SK-MEL-5 (cell line): ENCODE results near the gene SLC19A1. TPM values are rescaled to one million over a fixed set of nuclear protein-coding genes. Genes with fewer than 3 reads are reported as not detected.
A peak's percentile ranks its signal among the peaks of the same experiment; 100 is the strongest.

Source experiments
- DNase-seq: peaks from one replicate; pipeline ENCODE4 v3.0.0-alpha.2; 2016; ENCODE audit warnings: low read depth, low spot score
- in situ Hi-C: cut with HindIII; loops from 2 replicates; pipeline ENCODE4 v1.10.0; 2016; ENCODE audit warnings: low sequenced_read_pairs, high pct_unique_total_duplicates, low pct_unique_long_range_greater_than_20kb
- total RNA-seq: library from RNA; depleted of rRNA; stranded (reverse); fragments of >200 nt; shearing (Covaris generic); gene quantifications from 2 replicates; pipeline ENCODE4 v1.2.3, GENCODE V29; 2014

The SLC19A1 gene
- total RNA-seq, 1 experiment from 2014 or later = 12.7 TPM

DNA sequence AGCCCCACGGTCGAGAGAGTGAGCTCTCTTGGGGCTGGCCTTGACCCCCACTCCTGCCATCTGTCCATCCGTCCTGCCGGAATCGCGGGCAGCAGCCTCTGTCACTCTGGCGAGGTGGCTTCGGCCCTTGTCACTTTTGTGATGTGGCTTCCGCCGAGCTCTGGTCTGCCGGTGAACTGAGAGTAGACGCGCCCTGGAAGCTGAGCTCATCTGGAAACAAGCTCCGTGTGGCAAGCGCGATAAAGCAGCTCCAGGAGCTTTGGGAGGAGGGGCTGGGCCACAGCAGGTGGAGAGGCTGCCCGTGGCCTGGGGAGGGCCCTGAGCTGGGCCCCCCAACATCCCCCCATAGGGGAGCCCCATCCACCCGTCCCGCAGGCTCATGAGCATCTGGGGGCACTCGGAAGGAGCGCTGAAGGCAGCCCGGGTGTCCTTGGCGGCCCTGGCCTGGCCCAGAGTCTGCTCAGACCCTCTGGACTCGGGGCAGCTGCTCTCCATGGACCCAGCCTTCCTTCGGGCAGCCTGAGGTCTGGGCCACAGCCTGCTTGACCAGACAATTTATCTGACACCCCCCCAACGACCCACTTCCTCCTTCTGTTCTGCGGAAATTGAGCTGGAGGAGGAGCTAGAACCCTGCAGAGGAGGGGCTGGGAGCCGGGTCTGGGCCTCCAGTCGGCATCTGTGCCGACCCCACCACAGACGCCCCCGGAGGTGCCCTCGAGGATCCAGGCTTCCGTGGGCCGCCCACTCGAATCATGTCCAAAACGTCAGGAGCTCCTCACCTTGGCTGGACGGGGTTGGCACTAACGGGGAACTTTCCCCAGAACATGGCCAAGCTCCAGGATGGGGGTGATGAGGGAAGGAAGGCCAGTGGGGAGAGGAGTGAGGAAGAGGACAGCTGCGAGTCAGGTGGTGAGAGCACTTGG, 59.1 kb downstream of the SLC19A1 start:
- no peak for DNase-seq
- in situ Hi-C loops = no loop called here

DNA sequence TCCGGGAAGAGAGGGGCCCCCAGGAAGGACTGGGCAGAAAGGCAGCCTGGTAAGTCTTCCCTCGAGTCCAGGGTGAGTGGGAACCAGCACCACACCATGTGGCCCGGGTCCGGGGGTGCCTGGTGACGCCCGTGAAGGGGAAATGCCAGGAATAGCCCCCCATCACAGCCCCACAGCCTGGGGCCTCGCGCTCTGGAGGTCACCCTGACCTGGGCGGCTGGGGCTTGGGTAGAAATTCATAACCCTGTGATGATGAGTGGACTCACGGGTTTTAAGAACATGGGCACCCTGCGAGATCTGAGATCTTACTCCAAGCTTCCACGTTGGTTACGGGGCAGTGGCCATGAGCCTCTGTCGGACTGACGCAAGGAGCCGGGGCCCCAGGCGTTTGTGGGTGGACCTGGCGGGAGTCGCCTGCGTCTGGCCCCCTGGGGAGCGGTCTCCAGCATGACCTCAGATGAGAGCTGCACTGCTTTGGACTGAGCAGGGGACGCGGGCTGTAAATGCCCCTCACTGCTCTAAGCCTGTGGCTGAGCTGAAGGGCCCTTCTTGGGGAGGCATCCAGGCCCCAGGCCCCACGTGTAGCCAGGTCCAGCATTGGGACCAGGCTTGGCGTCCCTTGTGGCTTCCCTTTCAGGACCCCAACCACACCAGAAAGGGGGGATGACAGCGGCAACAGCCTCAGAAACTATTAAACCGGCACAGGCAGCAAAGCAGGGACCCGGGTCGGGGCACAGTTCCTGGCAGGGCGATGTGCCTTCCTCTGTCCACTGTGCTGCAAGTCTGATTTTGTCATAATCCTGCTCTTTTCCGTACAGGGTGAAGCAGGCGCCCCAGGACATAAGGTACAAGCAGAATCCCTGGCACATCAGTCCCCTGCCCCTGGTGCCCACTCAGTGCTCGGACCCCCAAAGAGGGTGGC, 60.0 kb downstream of the SLC19A1 start:
- no peak for DNase-seq
- in situ Hi-C loops = no loop called here

DNA sequence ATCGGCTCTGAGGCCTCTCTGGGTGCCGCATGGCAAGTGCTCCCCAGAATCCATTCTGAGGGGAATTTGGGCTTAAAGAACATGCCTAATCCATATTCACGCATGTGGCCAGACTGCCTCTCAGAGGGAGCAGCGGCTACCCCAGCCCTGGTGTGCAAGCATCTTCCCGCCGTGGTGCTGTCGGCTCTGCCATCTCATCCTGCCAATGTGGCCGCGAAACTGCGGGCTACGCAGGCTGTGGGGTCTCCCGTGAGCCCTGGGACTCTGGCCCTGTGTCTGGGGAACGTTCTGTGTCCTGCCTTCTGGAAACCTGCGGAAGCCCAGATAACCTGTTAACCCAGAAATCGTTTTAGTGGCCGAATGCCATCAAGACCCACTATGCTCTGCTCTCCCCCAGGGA, 60.7 kb downstream of the SLC19A1 start:
- in situ Hi-C loops = no loop called here

DNA sequence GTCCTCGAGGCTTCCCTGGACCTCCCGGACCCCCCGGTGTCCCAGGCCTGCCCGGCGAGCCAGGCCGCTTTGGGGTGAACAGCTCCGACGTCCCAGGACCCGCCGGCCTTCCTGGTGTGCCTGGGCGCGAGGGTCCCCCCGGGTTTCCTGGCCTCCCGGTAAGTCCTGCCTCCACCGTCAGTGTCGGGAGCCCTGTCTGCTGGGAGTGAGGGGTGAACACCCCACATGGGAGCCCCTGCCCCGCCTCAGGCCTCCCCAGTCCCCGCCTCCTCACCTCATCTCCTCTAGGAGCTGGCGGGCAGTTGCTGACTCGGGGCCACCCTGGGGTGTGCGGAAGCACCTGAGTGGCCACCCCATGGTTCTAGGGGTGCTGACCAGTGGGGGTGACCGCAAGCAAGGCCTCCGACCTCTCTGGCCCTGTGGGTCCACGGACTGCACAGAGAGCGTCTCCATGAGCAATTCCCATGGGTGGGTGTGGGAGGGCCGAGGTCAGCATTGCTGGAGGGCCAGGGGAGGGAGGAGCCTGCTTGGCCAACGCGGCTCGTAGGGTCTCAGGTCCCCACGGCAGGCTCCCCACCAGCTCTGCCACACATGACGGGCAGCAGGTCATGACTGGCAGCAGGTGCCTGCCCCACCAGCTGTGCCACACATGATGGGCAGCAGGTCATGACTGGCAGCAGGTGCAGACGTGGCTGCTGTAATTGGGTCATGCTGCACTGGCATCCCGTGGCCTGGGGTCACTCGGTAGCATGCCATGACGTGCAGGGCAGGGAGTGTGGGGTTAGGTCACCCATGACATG, 61.3 kb downstream of the SLC19A1 start:
- no peak for DNase-seq
- in situ Hi-C loops = no loop called here

More for the DNA sequence above, 60.7 kb downstream of the SLC19A1 start:
- no peak for DNase-seq

DNA sequence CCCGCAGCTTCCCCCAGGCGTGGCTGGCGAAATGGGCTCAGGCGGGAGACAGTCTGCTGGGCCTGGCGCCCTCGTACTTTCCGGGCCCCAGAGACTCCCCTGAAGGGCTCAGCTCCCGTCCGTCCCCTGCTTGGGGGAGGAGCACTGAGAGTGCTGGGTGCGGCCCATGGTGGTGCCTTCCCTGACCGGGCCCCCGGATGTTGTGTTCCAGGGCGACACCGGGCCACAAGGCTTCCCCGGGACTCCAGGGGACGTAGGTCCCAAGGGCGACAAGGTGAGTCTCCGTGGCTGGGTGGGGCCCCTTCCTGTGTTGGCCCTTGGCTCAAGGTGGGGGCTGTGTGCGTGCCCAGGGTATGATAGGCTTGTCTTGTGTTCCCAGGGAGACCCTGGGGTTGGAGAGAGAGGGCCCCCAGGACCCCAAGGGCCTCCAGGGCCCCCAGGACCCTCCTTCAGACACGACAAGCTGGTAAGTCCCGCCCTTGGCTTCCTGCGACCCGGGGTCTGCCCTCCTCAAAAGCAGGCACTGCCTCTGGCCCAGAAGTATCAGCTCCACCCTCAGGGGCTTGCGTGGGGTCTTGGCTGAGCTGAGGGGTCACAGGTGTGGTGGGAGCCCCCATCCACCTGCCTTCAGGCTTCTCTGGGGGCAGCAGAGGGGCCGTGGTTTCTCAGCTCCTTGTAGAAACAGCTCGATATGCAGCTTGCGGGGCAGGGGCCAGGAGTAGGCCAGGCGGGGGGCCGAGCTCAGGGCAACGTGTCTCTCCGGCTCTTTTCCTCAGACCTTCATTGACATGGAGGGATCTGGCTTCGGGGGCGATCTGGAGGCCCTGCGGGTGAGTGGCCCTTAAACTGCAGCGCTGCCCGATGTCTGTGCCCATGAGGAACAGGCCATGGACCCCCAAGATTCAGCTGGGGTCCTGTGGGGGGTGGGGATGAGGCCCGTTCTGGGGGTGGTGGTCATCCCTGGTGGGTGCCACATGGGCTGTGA, 62.3 kb downstream of the SLC19A1 start:
- no peak for DNase-seq
- in situ Hi-C loops = no loop called here

DNA sequence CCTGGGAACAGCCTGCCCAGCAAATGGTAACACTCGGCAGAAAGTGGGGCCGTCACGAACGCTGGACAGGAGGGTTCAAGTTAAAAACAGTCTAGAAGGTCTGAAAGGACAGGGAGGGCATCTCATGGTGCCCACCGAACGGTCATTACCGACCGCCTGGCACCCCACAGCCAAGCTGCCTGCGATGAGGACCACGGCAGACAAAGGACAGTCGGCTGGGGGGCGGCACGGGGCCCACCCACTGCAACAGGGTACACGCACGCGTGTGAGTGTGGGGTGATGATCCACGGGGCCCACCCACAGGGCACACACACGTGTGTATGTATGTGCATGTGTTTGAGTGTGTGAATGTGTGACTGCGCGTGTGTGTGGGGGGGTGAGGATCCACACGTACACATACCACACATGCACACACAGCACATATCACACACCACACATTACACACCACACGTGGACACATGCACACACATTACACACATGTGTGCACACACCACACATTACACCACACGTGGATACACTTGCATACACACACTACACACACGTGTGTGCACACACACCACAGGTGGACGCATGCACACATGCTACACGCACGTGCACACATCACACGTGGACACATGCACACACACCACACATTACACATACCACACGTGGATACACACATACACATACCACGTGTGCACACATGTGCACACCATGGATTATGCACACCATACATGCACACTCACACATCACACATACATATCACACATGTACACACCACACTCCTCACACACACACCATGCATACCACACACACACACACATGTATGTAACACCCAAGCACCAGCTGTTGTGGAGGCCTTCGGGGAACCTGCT, 63.2 kb downstream of the SLC19A1 start:
- no peak for DNase-seq
- in situ Hi-C loops = no loop called here

DNA sequence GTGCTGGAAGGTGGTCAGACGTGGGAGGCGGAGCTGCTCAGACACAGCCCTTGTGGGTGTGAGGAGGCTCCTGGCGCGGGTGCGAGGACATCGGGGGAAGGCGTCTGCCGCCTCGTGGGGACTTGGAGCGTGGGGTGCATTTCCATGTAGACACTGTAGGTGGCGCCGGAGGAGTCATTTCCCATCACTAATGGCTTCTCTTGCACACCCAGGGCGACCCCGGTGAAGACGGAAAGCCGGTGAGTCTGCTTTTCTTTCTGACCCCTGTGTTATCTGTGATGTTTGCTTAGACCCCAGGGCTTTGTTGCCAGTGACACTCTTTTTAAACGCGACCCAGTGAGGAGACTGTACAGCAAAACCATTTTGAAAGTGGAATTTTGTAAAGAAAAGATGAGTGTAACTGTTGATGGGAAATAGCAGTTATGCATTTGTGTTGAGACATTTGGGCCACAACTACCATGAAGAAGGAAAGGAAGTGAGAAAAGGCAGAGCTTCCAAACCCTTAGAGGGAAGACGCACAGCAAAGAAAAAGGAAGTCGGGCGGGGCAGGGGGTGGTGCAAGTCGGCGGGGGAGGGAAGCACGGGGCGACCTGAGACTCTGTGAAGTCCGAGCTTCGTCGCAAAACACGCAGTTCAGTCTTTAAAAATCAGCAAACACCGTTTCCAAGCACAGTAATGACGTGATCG, 64.0 kb downstream of the SLC19A1 start:
- peak; percentile 63 for DNase-seq
- in situ Hi-C loops = no loop called here

DNA sequence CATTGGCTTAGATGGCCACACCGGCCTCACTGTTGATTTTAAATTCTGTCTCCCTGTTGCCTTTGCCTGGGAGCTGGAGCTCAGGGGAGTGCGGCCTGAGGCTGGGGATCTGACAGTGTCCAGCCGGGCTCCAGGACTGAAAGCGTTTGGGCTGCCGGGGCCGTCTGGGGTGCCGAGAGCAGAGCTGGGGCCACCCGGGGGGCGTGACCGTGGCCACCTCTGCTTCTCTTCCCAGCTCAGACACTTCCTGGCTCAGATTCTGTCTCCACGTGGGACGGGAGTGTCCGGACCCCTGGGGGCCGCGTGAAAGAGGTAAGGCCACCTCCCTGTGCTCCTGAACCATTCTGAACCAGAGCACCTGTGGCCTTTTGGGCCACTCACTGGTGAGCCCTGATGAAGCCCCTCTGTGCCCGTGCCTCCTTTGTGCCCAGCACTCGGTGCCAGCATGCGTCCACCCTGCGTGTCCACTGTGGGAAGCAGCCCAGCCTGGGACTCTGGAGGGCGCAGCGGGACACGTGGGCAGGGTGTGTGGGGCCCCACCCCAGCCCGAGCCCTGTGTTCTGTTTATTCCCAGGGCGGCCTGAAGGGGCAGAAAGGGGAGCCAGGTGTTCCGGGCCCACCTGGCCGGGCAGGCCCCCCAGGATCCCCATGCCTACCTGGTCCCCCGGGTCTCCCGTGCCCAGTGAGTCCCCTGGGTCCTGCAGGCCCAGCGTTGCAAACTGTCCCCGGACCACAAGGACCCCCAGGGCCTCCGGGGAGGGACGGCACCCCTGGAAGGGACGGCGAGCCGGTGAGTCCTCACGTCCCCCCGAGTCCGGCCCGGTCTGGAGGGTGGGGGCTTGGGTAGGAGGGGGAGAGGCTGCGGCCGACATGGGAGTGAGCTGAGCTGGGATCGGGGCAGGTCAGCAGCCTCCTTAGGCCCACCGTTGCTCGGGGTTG, 64.8 kb downstream of the SLC19A1 start:
- in situ Hi-C loops = no loop called here
- no peak for DNase-seq

DNA sequence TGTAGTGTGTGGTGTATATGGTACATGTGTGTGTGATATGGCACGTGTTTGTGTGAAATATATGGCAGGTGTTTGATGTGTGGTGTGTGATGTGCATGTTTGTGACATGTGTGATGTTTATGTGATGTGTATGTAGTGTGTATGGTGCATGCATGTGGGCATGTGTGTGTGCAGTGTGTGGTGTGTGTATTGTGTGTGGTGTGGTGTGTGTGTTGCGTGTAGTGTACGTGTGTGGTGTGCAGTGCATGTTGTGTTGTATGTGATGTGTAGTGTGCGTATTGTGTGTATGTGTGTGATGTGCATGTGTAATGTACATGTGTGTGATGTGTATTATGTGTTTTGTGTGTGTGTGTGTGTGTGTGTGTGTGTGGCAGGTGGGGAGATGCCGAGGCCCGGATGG, 65.7 kb downstream of the SLC19A1 start:
- DNase-seq = no peak
- in situ Hi-C loops = no loop called here

DNA sequence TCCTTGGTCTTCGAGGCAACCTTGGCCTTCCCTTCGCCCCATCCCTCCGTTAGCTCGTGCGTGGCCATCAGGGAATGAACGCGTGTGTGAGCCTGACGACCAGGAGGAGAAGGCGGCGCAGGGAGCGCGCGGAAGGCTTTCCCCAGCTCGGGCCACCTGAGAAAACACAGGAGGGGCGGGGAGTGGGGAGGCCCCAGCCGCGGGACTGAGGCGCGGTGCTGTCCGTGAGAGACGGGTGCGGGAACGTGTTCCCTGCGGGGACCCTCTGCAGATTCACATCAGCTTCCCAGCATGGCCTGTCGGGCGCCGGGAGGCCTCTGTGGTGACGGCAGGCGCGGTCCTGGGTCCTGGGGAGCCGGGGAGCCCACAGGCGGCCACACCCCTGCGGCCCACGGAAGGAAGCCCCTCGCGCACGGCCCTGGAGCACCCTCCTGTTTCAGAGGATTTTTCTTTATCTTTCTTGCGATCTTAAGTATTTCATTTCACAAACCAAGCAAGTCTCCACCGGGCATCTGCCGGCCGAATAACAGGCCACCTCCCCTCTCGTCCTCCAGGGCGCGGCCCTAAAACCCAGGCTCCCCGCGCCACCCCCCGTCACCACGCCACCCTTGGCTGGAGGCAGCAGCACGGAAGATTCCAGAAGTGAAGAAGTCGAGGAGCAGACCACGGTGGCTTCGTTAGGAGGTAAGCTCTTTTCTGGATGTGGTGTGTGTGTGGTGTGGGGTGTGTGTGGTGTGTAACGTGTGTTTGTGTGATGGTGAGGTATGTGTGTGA, 66.3 kb downstream of the SLC19A1 start:
- in situ Hi-C loops = no loop called here
- no peak for DNase-seq

DNA sequence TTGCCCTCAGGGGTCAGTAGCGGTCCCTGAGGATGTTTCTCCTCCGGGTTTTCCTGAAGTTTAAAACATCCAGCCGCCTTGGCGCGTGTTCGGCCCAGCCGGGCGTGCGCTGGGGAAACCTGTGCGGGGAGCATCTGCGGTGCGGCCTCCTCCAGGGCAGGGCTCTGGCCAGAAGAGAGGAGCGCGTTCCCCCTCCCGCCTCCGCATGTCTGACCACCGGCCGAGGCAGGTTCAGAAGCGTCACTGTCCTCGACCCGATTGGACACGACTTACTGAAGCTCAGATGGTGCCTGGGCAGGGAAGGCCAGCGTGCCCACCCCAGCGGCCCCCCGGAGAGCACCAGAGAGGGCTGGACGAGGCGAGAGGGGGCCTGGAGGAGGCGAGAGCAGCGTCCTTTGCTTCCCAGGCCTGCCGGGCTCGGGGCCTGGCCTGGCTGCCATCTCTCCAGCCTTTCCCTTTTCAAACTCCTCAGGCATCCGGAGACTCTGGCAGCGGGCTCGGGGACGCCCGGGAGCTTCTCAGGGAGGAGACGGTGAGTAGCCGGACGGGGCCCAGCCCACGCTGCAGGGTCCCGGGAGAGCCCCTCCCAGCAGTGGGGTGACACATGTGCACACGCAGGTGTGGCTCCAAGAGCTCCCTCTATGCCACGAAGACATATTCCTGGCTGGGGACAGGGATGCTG, 67.1 kb downstream of the SLC19A1 start:
- in situ Hi-C loops = no loop called here
- no peak for DNase-seq

DNA sequence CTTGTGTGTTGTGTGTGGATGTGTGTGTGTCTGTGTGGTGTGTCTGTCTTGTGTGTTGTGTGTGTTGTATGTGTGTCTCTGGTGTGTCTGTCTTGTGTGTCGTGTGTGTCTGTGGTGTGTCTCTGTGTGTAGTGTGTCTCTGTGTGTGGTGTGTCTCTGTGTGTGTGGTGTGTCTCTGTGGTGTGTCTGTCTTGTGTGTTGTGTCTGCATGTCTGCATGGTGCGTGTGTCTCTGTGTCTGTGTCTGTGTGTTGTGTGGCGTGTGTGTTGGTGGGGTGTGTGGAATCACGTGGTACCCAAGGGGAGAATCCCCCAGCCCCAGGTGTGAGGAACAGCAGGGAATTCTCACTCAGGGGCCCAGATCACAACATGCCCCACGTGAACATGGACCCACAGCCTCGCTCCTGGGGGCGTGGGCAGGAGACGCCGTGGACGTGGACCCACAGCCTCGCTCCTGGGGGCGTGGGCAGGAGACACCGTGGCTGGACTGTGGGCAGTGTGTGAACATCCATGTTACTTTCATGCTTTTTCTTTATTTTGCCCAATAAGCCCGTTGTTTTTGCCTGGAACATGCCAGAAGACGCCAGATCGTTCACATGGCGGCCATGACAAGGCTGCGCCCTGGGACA, 67.8 kb downstream of the SLC19A1 start:
- DNase-seq = no peak
- in situ Hi-C loops = no loop called here
